Vagina (tissue), 2 donors: Measurements from ENCODE around the gene PPIF.
A peak's percentile ranks its signal among the peaks of the same experiment; 100 is the strongest.

Experiments used
- CTCF ChIP-seq, 3 experiments: fragments of 450-650 bp in 2 of 3; fragments of 200-600 bp in 1 of 3; sonication (generic) in 1 of 3; IDR thresholded peaks; one replicate each; pipeline ENCODE4 v1.5.1; 2017 to 2019; ENCODE audit warnings: antibody characterized with exemption in 3 of 3, mild to moderate bottlenecking in 2 of 3, moderate library complexity in 2 of 3
- POLR2A ChIP-seq, 2 donors: fragments of 450-650 bp; IDR thresholded peaks; one replicate each; pipeline ENCODE4 v1.6.1; 2017; ENCODE audit warnings: antibody characterized with exemption in 2 of 2, mild to moderate bottlenecking in 2 of 2, moderate library complexity in 2 of 2
- POLR2AphosphoS5 ChIP-seq, 2 donors: sonication (generic); formaldehyde crosslinking; IDR thresholded peaks; one replicate each; pipeline ENCODE4 v1.9.0; 2017; ENCODE audit warnings: antibody characterized with exemption in 2 of 2, mild to moderate bottlenecking in 2 of 2, low read depth in 1 of 2; ENCODE audit not compliant: insufficient read depth in 1 of 2

DNA sequence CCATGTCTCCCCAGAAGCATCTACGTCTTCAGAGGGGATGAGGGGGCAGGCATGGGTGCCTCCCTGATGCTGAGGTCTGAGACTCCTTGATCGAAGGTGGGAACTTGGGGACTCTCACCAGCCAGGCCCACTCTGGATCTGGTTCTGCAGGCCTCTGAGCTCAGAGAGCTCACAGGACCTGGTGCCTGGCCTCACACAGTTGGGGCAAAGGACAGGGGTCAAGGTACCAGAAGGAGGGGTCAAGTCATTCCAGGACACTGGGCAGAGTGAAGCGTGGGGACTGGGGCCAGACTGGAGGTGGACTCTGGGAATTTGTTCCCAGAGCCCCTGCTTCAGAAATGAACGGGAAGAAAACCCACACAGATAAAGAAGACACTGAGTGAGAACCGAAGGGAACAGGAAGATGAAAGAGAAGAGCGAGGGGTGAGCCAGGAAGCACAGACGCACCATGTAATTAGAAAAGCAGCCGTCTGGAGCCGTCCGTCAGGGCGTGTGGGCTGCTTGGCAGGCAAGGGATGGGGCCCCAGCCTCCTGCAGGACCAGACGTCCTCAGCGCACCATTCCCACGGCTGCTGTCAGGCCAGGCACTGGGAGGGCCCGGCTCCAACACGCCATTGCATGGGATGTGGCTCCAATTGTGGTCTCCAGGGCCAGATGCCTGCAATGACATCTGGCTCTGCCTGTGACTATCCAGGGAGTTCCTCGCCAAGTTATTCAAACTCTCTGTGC lies 50.5 kb downstream of the PPIF start:
- TF ChIP-seq POLR2A (IDR thresholded peaks at IDR 0.05) (no peak), POLR2AphosphoS5 (IDR thresholded peaks at IDR 0.05; ENCODE audit: insufficient read depth in 1 of 2, low read depth in 1 of 2) (peak in 1 of 2 donors; percentile 44), CTCF (IDR thresholded peaks at IDR 0.05) (no peak)
